Dermis blood vessel endothelial cell (primary cell): ENCODE results near the gene FIP1L1. TPM values are rescaled to one million over a fixed set of nuclear protein-coding genes. Genes with fewer than 3 reads are reported as not detected.
A peak's percentile ranks its signal among the peaks of the same experiment; 100 is the strongest.
"Not testable (repeated sequence)": the region's sequence is repeated elsewhere in the genome, so short reads cannot be mapped to it uniquely, and the experiment has no call there.

ENCODE experiments used
- DNase-seq: peaks from one replicate; pipeline ENCODE4 v3.0.0; 2010
- total RNA-seq: library from RNA; depleted of rRNA; stranded (reverse); fragments of >200 nt; gene quantifications from 2 replicates; pipeline ENCODE4 v1.2.3, GENCODE V29; 2014

The FIP1L1 gene, protein sequence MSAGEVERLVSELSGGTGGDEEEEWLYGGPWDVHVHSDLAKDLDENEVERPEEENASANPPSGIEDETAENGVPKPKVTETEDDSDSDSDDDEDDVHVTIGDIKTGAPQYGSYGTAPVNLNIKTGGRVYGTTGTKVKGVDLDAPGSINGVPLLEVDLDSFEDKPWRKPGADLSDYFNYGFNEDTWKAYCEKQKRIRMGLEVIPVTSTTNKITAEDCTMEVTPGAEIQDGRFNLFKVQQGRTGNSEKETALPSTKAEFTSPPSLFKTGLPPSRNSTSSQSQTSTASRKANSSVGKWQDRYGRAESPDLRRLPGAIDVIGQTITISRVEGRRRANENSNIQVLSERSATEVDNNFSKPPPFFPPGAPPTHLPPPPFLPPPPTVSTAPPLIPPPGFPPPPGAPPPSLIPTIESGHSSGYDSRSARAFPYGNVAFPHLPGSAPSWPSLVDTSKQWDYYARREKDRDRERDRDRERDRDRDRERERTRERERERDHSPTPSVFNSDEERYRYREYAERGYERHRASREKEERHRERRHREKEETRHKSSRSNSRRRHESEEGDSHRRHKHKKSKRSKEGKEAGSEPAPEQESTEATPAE
- total RNA-seq: 51.5 and 60.4 TPM in 2 replicates

DNA sequence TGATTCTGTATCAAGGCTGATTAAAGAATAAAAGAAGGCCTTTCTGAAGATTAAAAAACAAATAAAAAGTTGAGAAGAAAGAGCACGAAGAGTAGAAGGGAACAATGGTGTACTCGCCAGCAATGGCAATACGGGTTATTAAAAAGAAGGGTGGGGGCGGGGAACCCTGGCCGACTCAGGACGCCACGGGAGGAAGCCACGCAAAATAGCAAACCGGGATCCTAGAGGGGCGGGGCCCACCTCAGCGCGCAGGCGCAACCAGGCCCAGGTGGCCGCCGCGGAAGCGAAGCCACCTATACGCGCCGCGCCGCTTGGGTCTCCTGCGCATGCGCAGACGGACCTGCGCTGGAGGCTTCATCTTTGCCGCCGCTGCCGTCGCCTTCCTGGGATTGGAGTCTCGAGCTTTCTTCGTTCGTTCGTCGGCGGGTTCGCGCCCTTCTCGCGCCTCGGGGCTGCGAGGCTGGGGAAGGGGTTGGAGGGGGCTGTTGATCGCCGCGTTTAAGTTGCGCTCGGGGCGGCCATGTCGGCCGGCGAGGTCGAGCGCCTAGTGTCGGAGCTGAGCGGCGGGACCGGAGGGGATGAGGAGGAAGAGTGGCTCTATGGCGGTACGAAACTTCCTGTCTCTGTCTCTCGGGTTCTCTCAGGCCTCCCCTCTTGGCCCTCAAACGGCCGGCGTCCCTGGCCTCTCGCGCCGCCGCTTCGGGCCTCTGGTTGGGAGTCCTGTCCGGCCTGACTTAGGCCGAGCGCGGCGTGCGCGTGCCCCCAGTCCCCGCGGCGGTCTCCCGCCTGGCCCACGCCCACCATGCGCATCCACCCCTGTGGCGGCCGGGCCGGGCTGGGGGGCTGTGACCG lies at the start of gene FIP1L1:
FIP1L1 (plus strand) TSS at position 323 of the 852 bp plus-strand sequence; CDS start at position 521, 198 bp downstream.
- peak; percentile 96 for DNase-seq

DNA sequence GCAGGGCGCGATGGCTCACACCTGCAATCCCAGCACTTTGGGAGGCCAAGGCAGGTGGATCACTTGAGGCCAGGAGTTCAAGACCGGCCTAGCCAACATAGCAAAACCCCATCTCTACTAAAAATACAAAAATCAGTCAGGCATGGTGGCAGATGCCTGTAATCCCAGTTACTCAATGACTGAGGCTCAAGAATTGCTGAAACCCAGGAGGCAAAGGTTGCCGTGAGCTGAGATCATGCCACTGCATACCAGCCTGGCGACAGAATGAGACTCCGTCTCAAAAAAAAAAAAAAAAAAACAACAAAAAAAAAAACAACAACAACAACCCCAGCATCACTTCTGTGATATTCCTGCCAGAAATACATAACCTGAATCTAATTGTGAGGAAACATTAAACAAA lies 42.5 kb upstream of the FIP1L1 start:
- not testable (repeated sequence) for DNase-seq

DNA sequence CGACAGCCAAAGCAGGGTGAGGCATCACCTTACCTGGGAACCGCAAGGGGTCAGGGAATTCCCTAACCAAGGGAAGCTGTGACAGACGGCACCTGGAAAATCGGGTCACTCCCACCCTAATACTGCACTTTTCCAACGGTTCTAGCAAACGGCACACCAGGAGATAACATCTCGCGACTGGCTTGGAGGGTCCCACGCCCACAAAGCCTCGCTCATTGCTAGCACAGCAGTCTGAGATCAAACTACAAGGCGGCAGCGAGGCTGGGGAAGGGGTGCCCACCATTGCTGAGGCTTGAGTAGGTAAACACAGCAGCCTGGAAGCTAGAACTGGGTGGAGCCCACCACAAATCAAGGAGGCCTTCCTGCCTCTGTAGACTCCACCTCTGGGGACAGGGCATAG lies 37.3 kb upstream of the FIP1L1 start:
- DNase-seq: not testable (repeated sequence)

DNA sequence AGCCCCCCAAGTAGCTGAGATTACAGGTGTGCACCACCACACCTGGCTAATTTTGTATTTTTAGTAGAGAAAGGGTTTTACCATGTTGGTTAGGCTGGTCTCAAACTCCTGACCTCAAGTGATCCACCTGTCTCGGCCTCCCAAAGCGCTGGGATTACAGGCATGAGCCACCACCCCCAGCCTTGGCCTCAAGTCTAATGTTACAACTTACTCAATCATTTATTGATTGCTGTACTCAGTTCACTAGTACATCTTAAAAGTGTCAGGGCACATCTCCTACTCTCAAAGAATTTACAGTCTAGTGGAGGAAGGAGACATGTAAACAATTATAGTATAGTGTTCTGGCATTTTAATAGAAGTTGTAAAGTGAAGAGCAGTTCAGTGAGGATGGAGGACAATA lies 31.0 kb upstream of the FIP1L1 start:
- DNase-seq: not testable (repeated sequence)

DNA sequence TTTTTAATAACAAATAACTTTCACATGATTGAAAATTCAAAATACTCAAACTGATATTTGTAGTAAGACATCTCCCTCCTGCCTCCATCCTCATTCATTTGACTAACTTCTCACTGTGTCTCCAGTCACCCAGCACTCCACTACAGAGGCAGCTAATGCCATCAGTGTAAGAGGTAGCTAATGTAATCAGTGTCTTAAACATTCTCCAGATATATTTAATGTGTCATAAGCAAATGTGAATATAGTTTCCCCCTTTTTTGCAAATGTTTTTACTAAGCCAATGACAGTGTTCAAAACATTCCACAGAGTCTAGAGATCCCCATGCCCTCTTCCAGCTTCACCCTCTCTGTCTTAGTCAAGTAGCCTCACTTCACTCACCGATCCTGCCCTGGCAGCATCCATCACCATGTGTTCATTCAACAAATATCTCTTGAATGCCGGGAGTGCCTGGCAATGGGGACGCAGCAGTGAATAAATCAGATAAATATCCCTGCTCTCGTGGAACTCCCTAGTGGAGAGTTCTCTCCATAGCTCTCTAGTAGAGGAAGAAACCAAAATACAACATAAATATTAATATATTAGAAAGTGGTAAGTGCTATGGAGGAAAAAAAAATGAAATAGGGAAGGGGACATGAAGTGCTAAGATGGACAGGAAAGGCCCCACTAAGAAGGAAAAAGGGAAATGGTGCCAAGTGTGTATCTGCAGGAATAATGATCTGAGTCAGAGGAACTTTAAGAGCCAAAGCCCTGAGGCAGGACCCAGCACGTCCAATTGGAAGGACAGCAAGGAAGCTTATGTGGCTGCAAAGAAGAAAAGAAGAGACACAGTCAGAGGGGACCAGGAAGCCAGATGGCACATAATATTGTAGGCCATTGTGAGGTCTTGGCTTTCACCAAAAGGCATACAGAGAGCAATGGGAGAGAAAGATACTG lies 30.3 kb upstream of the FIP1L1 start:
- DNase-seq: peak; percentile 33

DNA sequence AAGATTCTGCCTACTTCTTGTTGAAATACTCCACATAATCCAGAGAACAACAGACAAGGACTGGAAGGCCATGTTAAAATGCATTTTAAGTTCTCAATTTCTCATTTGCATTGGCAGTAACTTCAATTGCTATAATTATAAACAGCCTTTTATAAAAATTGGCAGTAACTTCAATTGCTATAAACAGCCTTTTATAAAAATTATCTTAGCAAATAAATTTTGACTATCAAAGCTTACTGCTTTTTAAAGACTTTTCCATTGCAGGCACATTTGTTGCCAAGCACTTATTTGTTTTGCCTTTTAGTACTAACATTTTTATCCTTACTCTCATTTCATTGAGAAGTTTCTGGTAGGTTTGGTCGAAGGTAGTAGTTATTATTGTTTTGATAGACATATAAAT lies 29.4 kb upstream of the FIP1L1 start:
- no peak for DNase-seq

DNA sequence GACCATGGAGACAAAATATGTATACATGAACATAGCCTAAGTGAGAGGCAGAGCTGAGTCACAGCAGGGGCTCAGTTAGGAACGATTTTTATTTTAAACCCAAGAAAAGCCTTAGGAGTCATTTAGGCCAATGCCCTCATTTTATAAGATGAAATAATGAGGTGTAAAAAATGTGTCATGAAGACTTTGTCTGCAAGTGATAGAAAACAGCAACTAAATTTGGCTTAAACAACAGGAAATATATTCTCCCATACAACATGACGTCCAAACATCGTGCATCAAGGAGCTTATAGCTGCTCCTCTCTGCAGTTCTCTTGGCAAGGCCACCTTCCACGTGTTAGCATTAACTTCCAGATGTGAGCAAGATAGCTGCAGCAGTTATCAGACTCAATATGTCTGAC lies 28.4 kb upstream of the FIP1L1 start:
- DNase-seq: no peak

DNA sequence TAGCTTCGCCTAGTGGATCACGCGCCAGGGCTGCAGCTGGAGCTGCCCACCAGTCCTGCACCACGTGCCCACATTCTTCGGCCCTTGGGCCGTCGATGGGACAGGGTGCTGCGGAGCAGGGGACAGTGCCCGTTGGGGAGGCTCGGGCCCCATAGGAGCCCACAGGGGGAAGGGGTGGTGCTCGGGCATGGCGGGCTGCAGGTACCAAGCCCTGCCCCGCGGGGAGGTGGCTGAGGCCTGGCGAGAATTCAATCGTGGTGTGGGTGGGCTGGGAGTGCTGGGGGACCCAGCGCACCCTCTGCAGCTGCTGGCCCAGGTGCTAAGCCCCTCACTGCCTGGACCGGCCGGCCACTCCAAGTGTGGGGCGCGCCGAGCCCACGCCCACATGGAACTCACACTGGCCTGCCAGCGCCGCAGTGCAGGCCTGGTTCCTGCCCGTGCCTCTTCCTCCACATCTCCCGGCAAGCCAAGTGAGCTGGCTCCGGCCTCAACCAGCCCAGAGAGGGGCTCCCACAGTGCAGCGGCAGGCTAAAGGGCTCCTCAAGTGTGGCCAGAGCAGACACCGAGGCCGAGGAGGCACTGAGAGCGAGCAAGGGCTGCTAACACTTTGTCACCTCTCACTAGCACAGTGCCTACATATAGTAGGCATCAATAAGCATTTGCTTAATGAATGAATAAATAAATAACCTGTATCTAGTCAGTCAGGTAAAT lies 23.3 kb upstream of the FIP1L1 start:
- no peak for DNase-seq

DNA sequence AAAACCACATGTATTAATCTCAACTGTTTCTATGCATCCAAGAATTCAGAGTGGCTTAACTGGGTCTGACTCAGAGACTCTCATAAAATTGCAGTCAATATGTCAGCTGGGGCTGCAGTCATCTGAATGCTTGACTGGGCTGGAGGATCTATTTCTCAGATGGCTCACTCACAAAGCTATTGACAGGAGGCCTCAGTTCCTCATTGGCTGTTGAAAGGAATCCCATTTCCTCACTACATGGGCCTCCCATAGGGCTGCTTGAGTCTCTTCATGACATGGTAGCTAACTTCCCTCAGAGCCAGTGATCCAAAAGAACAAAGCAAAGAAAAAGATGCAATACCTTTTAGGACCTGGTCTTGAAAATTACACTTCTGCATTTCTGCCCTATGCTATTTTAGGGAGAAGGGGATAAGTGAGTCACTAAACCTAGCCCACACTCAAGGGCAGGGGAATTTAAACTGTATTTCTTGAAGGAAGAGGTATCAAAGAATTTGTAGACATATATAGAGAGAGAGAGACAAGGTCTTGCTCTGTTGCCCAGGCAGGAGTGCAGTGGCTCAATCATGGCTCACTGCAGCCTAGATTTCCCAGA lies 21.4 kb upstream of the FIP1L1 start:
- DNase-seq: no peak

DNA sequence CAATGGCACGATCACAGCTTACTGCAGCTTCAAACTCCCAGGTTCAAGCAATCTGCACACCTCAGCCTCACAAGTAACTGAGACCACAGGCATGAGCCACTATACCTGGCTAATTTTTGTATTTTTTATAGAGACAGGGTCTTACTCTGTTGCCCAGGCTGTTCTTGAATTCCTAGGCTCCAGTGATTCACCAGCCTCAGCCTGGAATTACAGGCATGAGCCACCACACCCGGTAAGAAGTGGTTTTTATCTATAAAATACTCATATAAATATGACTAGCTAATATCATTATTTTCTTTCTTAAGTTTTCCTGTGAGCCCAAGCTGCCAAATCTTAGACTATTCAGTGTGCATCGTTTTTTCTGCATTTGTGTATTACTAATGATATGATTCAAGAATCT lies 16.0 kb upstream of the FIP1L1 start:
- DNase-seq: no peak

DNA sequence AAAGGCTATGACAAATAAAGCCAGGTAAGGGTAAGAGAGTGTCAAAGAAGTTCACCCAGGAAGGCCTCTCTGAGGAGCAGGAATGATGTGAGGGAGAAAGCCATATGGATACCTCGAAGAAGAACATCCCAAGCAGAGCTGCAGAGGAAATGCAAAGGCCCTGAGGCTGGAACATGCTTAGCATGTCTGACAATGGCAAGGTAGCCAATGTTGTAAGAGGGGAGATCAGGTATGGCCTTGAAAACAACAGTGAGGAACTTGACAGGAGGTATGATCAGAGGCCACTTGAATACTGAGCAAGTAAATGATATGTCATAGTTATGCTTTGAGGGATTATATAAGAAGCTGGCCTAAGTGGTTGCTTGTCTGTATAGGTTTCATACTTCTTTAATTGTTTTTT lies 15.3 kb upstream of the FIP1L1 start:
- DNase-seq: no peak

DNA sequence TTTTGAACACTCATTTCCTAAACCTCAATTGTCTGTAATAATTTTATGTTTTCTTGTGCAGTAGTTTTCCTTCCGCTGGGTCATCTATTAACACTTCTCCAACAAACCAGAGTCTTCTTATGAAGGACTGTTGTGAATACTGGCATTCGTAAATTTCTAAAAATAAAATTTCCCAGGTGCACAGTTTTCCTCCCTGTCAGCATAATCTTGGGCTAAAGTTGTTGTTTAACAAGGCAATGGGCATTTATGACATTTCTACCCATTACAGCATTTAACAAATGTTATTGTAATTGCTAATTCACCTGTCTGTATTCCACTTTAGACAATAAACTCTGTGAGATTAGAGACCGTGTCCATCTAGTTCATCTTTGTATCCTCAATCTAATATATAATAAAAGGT lies 12.8 kb upstream of the FIP1L1 start:
- no peak for DNase-seq

DNA sequence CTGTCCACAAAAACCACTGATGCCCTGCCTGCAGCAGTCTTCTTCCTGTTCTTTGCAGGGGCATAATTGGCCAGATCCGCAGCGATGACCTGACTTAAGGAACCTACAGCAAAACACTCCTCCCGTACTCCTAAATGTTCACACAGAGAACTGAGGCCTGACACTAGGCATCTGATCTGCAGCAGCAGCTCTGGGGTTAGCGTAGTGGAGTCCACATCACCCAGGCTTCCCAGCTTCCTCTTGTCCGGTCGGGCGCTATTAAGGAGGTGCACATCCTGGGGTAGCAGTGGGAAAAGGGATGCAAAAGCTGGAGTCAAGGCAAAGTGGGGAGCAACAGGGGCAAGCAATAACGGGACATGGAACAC lies 12.3 kb upstream of the FIP1L1 start:
- peak; percentile 35 for DNase-seq

DNA sequence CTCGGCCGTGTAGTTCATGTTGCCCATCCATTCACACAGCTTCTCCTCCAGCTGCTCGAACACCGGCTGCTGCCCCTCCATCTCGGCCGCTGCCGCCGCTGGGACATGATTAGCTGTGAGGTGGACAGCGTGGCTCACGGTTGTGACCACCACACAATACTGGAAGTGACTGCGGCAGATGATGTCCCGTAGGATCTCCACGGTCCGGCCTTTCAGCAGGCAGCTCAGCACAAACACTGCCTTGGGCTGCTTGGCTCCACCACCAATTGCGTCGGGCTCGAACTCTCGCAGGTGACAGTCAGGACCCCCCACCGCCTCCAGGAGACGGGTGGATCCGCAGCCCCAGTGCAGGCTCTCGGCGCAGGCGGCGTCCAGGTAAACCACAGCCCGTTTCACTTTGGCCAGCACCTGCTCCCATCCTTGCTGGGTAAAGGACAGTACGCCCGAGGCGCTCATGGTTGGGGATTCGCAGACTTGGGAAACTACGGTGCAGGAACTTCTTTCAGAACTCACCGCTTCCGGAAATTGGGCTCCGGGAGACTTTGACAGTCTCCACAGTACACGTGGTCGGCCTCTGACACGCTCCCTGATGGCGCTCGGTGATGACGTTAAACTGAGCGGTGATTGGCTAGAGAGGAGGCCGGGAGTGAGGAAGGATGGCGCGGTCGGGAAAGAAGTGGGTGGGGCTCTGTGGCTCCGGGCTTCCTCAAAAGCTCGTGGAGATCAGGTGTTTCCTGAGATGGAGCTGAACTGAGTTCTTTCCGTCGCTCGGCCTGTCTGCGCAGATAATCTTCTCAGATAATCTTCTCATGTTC lies 11.7 kb upstream of the FIP1L1 start, which contains the start of gene SCFD2:
SCFD2 (minus strand) TSS at position 576 of the 815 bp plus-strand sequence.
- DNase-seq: peak; percentile 99

DNA sequence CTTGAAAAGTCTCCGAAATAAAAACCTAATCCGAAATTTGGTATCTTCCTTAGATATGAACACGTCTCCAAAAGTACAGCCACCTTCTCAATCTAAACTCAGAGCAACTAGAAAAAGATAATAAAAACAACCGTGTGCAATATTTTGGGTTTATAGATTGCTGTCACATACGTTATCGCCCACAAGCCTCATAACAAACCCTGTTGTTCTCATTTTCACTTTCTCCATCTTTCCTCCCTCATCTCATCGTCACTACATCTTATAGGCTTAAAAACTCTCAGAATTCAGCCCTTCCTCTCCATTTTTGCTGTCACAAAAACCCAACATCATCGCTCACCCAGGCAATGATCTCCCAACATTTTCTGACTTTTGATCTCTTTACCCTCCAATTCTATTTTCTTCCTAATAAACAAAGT lies 11.1 kb upstream of the FIP1L1 start:
- no peak for DNase-seq

DNA sequence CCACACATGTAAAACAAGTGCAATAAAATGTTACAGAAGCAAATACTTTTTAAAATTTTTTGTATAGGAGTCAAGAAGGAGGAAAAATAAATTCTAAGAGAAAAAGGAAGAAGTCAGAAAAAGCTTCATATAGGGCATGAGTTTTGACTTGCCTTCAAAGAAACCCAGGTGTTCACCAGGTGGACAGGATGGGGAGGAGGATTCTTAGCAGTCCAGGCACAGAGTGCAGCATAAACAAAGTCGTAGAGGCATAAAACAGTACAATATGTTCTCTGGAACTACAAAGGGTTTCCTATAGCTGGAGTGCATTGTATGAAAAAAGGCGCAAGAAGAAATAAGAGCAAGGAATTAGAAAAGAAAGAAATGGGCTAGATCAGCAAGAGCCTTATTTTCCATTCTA lies 9.7 kb upstream of the FIP1L1 start:
- DNase-seq: no peak

DNA sequence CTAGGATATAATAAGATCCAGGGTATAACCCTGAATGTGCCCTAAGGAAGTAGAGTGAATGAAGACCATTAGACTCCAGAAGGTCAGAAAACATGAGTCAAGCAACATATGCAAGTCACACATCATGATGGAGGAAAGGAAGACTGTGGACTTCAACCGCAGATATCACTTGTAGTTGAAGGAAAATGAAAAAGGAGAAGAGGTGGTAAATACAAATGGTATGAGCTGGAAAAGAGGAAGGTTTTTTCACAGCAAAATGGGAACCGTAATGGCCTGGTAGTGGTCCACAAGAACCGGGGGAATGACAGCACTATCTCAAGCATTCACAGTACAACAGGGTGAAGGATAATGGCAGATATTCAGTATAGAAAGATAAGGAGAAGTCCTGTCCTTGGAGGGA lies 6.4 kb upstream of the FIP1L1 start:
- DNase-seq: no peak

DNA sequence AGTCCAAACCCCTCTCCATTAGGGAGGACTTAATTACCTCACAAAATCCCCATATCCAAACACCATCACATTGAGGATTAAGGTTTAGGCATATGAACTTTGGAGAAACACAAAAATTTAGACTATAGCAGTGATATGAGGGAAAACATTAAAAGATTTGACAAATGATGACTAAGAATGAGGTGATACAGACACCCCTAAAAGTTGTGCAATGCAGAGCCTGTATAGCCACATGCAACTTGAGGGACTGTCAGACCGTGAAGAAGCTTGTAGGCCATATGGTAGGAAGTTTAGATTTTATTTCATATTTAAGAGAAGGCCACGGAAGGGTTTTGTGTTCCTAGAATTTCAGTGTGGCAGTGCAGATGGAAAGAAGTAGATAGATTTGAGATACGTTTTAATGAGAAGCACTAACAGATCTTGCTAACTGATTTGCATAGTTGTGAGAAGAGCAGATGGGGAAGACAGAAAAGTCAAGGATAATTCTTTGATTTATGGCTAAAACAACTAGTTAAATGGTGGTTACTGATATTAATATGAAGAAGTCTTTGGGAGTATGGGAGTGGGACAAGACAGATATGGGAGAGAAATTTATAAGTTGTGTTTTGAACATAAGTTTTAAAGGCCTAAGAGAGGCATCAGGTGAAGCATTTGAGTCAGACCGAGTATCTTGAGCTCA lies 5.5 kb upstream of the FIP1L1 start:
- DNase-seq: no peak

DNA sequence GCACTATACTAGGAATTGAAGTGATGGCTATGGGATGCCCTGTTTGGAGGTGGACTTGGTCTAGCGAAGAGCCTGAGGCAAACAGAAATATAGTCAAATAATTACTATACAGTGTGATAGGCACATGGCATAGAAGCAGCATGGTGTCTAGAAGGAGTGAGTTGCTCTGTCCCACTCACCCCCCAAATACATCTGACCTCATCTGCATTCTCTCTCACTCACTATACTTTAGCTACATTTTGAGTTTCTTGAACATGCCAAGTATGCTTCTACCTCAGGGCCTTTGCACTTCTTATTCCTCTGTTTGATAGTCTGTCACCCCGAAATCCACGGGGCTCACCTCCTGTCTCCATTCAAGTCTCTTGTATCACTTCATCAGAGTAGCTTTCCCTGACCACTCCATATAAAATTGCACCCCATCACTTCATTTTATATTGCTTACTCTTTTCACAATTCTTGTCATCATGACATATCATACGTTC lies 2.6 kb upstream of the FIP1L1 start:
- no peak for DNase-seq
